GM12878 (cell line): ENCODE results near the gene NCOA4. TPM values are rescaled to one million over a fixed set of nuclear protein-coding genes. Genes with fewer than 3 reads are reported as not detected.

ENCODE experiments used
- ATAC-seq: fragments of 200-7000 bp; cut with Tn5 transposase; 3 replicates; pipeline ENCODE4 v1.9.1; 2020; ENCODE audit warnings: mild to moderate bottlenecking, moderate library complexity
- BruUV-seq: library from RNA; stranded (reverse); fragments of 400-500 nt; replicated peaks from 2 replicates; lab custom pipeline; 2021; lab: Mats Ljungman, UMichigan
- CTCF ChIA-PET: fragments of 300-600 bp; sonication (Branson Sonifier 250); formaldehyde crosslinking; extraction: SDS; loops from one replicate; lab custom pipeline; 2021; ENCODE audit warnings: inconsistent platforms; lab: Yijun Ruan, JAX
- POLR2A ChIA-PET: fragments of 350-600 bp; formaldehyde crosslinking; extraction: SDS; loops from one replicate; lab custom pipeline; 2021; ENCODE audit warnings: inconsistent platforms; lab: Charles Lee
- RAD21 ChIA-PET: fragments of 300-600 bp; sonication (Branson Sonifier 250); formaldehyde crosslinking; loops from one replicate; lab custom pipeline; 2023; ENCODE audit warnings: antibody characterized with exemption; ENCODE audit not compliant: unreplicated experiment; lab: Charles Lee
- SMC1A ChIA-PET: fragments of 300-600 bp; sonication (Branson Sonifier 250); formaldehyde crosslinking; loops from one replicate; lab custom pipeline; 2023; ENCODE audit not compliant: unreplicated experiment, uncharacterized antibody; lab: Charles Lee
- DNase-seq: peaks from one replicate; pipeline ENCODE4 v3.0.0-alpha.2; 2011; ENCODE audit warnings: low read depth, low spot score
- FAIRE-seq: peaks from 3 replicates; lab custom pipeline; 2011; peaks lifted over from hg19 to GRCh38; lab: Jason Lieb, UNC
- H2AFZ ChIP-seq: 2 replicates; pipeline ENCODE4 v1.6.0; 2011; ENCODE audit warnings: low read depth, low read length, control low read depth; ENCODE audit not compliant: control insufficient read depth
- H3K27ac ChIP-seq: 2 replicates; pipeline ENCODE4 v1.5.1; 2011; ENCODE audit warnings: control low read depth; ENCODE audit not compliant: control insufficient read depth, insufficient read depth
- H3K27me3 ChIP-seq, 2 experiments: replicated peaks in 1 of 2; 2 replicates each; pipeline versions ENCODE4 v1.6.0 to v1.6.1; 2011; ENCODE audit warnings: low read length in 1 of 2; ENCODE audit not compliant: control insufficient read depth in 2 of 2, insufficient read depth in 2 of 2
- H3K36me3 ChIP-seq, 2 experiments: 2 replicates each; pipeline ENCODE4 v1.5.1; 2011; ENCODE audit warnings: low read length in 1 of 2; ENCODE audit not compliant: control insufficient read depth in 2 of 2, insufficient read depth in 2 of 2
- H3K4me1 ChIP-seq: 2 replicates; pipeline ENCODE4 v1.6.1; 2011; ENCODE audit warnings: mild to moderate bottlenecking, low read length, moderate library complexity, mixed read lengths; ENCODE audit not compliant: control insufficient read depth, insufficient read depth
- H3K4me2 ChIP-seq: 2 replicates; pipeline ENCODE4 v1.6.0; 2011; ENCODE audit warnings: control low read depth; ENCODE audit not compliant: control insufficient read depth, insufficient read depth
- H3K4me3 ChIP-seq: fragments of 200-600 bp; sonication (generic); 2 replicates; pipeline ENCODE4 v1.5.1; 2016
- H3K79me2 ChIP-seq: 2 replicates; pipeline ENCODE4 v1.6.0; 2011; ENCODE audit warnings: low read length; ENCODE audit not compliant: control insufficient read depth, insufficient read depth
- H3K9ac ChIP-seq: 2 replicates; pipeline ENCODE4 v1.8.0; 2011; ENCODE audit warnings: low read length, control low read depth, mixed read lengths; ENCODE audit not compliant: control insufficient read depth, insufficient read depth
- H3K9me3 ChIP-seq: replicated peaks from 3 replicates; pipeline ENCODE4 v1.5.1; 2011; ENCODE audit warnings: mild to moderate bottlenecking, low read length; ENCODE audit not compliant: control insufficient read depth, insufficient read depth
- H4K20me1 ChIP-seq: 2 replicates; pipeline ENCODE4 v1.6.0; 2011; ENCODE audit not compliant: control insufficient read depth, insufficient read depth
- ATF7 ChIP-seq: fragments of 450-650 bp; IDR thresholded peaks from 2 replicates; pipeline ENCODE4 v1.6.1; 2016; ENCODE audit warnings: low read depth, mild to moderate bottlenecking
- BRCA1 ChIP-seq: IDR thresholded peaks from 2 replicates; pipeline ENCODE4 v1.6.1; 2011; ENCODE audit warnings: low read depth, low read length, improper control_type of control experiment
- CBFB ChIP-seq: IDR thresholded peaks from 2 replicates; pipeline ENCODE4 v1.6.1; 2016; ENCODE audit warnings: antibody characterized with exemption, low read depth
- CBX5 ChIP-seq: sonication (generic); IDR thresholded peaks from 2 replicates; pipeline ENCODE4 v1.6.1; 2016; ENCODE audit warnings: low read depth, moderate library complexity, mild to moderate bottlenecking, inconsistent platforms
- E2F4 ChIP-seq: IDR thresholded peaks from 2 replicates; pipeline ENCODE4 v1.6.1; 2012; ENCODE audit warnings: low read depth, low read length, improper control_type of control experiment
- FOS ChIP-seq: IDR thresholded peaks from 3 replicates; pipeline ENCODE4 v1.6.1; 2011; ENCODE audit warnings: borderline replicate concordance; ENCODE audit not compliant: insufficient read length; ENCODE audit errors: extremely low read depth
- KAT2A ChIP-seq: conservative IDR thresholded peaks from 2 replicates; pipeline ENCODE4 v1.6.1; 2011; ENCODE audit warnings: low read depth, low read length; ENCODE audit not compliant: control insufficient read depth
- MAX ChIP-seq: IDR thresholded peaks from 2 replicates; pipeline ENCODE4 v1.6.1; 2012; ENCODE audit warnings: low read depth, low read length, improper control_type of control experiment
- RAD51 ChIP-seq: fragments of 450-650 bp; IDR thresholded peaks from 2 replicates; pipeline ENCODE4 v1.6.1; 2016; ENCODE audit warnings: moderate library complexity, mild to moderate bottlenecking, inconsistent platforms
- ZNF384 ChIP-seq: IDR thresholded peaks from 2 replicates; pipeline ENCODE4 v1.6.1; 2012; ENCODE audit warnings: low read depth, mild to moderate bottlenecking, low read length, improper control_type of control experiment, borderline replicate concordance
- WGBS: methylation state at CpG from one replicate; pipeline ENCODE4 v1.1.6; 2016; ENCODE audit warnings: low lambda C conversion rate; ENCODE audit not compliant: insufficient replicate concordance, insufficient coverage; ENCODE audit errors: missing lambda C conversion rate; 5-methylcytosine and 5-hydroxymethylcytosine counted together
- in situ Hi-C: fragments of 300-500 bp; cut with MboI; formaldehyde crosslinking; loops from 9 replicates; pipeline ENCODE4 v1.14.3; 2018; ENCODE audit warnings: mixed read lengths
- intact Hi-C: fragments of 100-400 bp; cut with micrococcal nuclease; formaldehyde crosslinking; loops from one replicate; pipeline ENCODE4 v1.14.2; 2022; ENCODE audit not compliant: unreplicated experiment
- polyA plus RNA-seq, 11 experiments: library from polyadenylated mRNA; depleted of rRNA in 4 of 11; unstranded in 6 of 11; stranded (reverse) in 5 of 11; fragments of >200 nt; fragmentation: Nextera tagmentation in 4 of 11; fragmentation: Illumina TruSeq in 1 of 11; extraction: Ambion mirVana in 4 of 11; extraction: Trizol in 1 of 11; gene quantifications; 1 replicate in 1 of 11; 2 replicates in 10 of 11; pipeline versions ENCODE4 v1.2.1 to v1.2.3, GENCODE V29; 2011 to 2016; ENCODE audit warnings: inconsistent platforms in 2 of 11, missing spikeins in 2 of 11, low read depth in 1 of 11
- total RNA-seq, 4 experiments: library from RNA; depleted of rRNA in 3 of 4; stranded (reverse); fragments of >200 nt in 3 of 4; fragmentation: Illumina TruSeq in 1 of 4; extraction: Trizol in 1 of 4; gene quantifications; 2 replicates each; pipeline versions ENCODE4 v1.2.1 to v1.2.3, GENCODE V29; 2013 to 2021
- TF ChIP-seq, protein P1 (sequence below), 3 experiments: IDR thresholded peaks in 2 of 3; conservative IDR thresholded peaks in 1 of 3; 2 replicates each; pipeline ENCODE4 v1.5.1; 2011; ENCODE audit warnings: low read depth in 3 of 3, low read length in 3 of 3, mild to moderate bottlenecking in 3 of 3, control low read depth in 2 of 3, moderate library complexity in 2 of 3, inconsistent platforms in 1 of 3, mixed read lengths in 1 of 3; ENCODE audit not compliant: control insufficient read depth in 2 of 3, insufficient read depth in 1 of 3; ENCODE audit errors: extremely low read depth in 1 of 3

NCOA4 gene
- total and polyA plus RNA-seq, 10 of the 15 experiments (the other 5 are each of a cell fraction or from before 2014, with no cell fraction given): 57.5 to 119 (median 100) TPM

GRCh38 chr10:46035923-46036849, 5.8 kb upstream of the NCOA4 start:
- ChIA-PET SMC1A (no interaction called here), POLR2A (no interaction called here), CTCF (no interaction called here), RAD21 (no interaction called here)
- H3K9ac ChIP-seq: no peak overlapping the region
- H3K79me2 ChIP-seq: no peaks in the 10 kb centered on the region
- no peaks in the 10 kb centered on the region; a peak in 1 of 4 replicates for H3K27me3 ChIP-seq
- H3K9me3 ChIP-seq: no peaks in the 10 kb centered on the region
- H3K4me3 ChIP-seq: no peak overlapping the region
- intact Hi-C loops (no loop called here), in situ Hi-C loops (no loop called here)
- H3K36me3 ChIP-seq: no peaks in the 10 kb centered on the region
- WGBS: 7% methylated on average over 8 of the region's 8 CpGs
- H3K4me2 ChIP-seq: no peak overlapping the region
- no peak for FAIRE-seq
- H3K27ac ChIP-seq: no peak overlapping the region
- H3K4me1 ChIP-seq: no peaks in the 10 kb centered on the region
- H2AFZ ChIP-seq: no peak overlapping the region
- H4K20me1 ChIP-seq: no peaks in the 10 kb centered on the region
- no peak for DNase-seq
- no peak for TF ChIP-seq ATF7
- TF ChIP-seq FOS: no peak
- no peak for TF ChIP-seq RAD51
- BruUV-seq: no TSS peak
- no peak for ATAC-seq

DNA sequence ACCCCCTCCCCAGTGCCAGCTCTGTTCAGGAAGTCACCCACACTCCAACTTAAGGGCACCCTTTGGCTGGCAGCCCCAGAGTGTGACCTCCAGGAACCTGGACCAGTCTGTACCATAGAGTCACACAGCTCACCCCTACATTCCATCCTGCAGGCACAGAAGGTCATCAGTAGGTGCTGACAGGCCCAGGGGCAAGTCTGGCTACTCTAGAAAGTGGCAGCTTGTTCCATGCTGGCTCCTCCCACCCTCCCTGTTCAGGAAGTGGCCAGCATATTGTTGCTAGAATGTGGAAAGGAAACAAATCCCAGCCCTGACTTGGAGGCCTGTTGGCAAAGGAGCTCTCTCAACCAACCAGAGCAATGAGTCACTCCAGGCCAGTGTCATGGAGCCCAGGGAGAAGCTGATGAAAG, 3.2 kb upstream of the NCOA4 start:
- H4K20me1 ChIP-seq: no peaks in the 10 kb centered on the region
- no peaks in the 10 kb centered on the region for H3K9me3 ChIP-seq
- no peak overlapping the region for H3K9ac ChIP-seq
- no peaks in the 10 kb centered on the region for H3K36me3 ChIP-seq
- no peaks in the 10 kb centered on the region; the same call in none of the 2 replicates for H3K4me1 ChIP-seq
- no peak overlapping the region for H3K27ac ChIP-seq
- intact Hi-C loops: no loop called here
- in situ Hi-C loops: no loop called here
- DNase-seq (no peak), ATAC-seq (no peak), FAIRE-seq (no peak)
- ChIA-PET CTCF (no interaction called here), RAD21 (no interaction called here), SMC1A (interaction anchor here (1.2 kb wide), 1 partner anchor 9 kb away, joined by 5 read pairs; no protein-coding TSS in a partner anchor), POLR2A (no interaction called here)
- H3K4me2 ChIP-seq: no peak overlapping the region
- TF ChIP-seq ZNF384 (no peak), CBFB (no peak), CBX5 (no peak), E2F4 (no peak), MAX (no peak), FOS (no peak), BRCA1 (no peak), KAT2A (no peak)
- TF ChIP-seq, protein P1, sequence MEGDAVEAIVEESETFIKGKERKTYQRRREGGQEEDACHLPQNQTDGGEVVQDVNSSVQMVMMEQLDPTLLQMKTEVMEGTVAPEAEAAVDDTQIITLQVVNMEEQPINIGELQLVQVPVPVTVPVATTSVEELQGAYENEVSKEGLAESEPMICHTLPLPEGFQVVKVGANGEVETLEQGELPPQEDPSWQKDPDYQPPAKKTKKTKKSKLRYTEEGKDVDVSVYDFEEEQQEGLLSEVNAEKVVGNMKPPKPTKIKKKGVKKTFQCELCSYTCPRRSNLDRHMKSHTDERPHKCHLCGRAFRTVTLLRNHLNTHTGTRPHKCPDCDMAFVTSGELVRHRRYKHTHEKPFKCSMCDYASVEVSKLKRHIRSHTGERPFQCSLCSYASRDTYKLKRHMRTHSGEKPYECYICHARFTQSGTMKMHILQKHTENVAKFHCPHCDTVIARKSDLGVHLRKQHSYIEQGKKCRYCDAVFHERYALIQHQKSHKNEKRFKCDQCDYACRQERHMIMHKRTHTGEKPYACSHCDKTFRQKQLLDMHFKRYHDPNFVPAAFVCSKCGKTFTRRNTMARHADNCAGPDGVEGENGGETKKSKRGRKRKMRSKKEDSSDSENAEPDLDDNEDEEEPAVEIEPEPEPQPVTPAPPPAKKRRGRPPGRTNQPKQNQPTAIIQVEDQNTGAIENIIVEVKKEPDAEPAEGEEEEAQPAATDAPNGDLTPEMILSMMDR (IDR thresholded peaks at IDR 0.05 in 2 of 3, conservative IDR thresholded peaks at IDR 0.05 in 1 of 3; ENCODE audit: control insufficient read depth in 2 of 3, extremely low read depth in 1 of 3, insufficient read depth in 1 of 3, low read depth in 3 of 3, low read length in 3 of 3): no peak
- no peaks in the 10 kb centered on the region; a peak in 1 of 4 replicates for H3K27me3 ChIP-seq
- H3K4me3 ChIP-seq: no peak overlapping the region
- BruUV-seq: no TSS peak
- peaks cover 18% of the 10 kb centered on the region for H3K79me2 ChIP-seq
- H2AFZ ChIP-seq: 0 out of 2 replicates have a peak overlapping the region, but pooled peaks have one; percentile 30
